ENCODE results near the gene AFF2.

The AFF2 gene

DNA sequence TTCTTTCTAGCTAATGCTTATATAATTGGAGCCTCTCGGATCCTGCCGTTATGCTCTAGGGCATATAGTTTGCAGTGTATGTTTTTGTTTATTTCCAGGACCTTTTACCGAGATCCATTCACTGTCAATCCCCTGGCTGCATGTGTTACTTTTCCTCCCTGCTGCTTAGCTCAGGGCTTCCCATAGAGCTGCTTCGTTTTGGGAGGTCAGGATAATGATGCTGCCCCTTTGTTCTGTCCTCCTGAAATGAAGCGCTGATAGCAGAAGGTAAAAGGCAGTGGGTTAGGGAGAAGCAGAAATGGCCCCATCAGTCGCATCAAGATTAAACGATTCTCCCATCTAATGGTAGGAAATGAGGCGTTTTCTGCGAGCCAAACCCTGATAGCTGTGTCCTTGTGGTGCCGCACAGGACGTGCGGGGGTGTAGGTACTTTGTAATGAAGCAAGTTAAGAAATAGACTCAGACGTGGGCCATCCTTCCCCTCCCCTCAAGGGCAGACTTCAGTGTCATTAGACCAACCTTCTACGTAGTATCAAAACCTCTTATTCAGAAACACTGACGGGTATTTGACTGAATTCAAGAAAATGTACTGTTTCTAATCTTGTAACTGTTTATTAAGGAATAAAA, 37.3 kb downstream of the AFF2 start:
- DNase-seq = no peak

DNA sequence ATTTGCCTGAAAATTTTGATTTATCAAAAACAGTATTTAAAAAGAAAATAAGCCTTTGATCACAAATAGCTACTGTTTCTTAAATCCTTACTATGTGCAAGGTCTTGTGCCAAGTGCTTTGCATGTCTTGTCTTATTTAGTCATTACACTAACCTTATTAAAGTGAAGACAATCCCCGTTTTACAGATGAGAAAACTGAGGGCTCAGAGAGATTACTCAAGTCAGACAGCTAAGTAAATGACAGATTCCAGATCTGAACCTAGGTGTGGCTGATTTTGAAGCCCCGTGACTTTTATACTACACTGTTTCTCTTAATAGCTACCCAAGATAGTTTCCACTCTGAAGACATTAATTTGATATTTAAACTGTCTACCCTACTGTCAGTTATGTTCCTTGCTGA, 38.2 kb downstream of the AFF2 start:
- DNase-seq = no peak

DNA sequence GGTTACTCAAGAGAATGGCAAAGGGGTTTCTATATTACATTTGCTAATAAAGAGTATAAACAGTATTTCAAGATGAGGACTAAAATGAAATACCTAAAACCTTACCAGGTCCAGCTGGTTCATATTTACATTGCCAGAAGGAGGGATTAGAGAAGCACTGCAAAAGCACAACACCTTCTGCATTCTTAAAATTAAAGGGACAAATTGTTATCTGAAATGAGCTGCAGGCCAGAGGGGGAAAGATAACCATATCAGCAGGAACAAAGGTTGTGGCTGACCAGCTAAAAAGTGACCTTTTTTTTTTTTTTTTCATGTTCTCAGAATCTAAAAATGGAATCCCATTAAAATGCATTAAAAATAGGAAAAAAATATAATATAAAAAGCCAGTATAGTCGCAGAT, 39.7 kb downstream of the AFF2 start:
- no peak for DNase-seq

DNA sequence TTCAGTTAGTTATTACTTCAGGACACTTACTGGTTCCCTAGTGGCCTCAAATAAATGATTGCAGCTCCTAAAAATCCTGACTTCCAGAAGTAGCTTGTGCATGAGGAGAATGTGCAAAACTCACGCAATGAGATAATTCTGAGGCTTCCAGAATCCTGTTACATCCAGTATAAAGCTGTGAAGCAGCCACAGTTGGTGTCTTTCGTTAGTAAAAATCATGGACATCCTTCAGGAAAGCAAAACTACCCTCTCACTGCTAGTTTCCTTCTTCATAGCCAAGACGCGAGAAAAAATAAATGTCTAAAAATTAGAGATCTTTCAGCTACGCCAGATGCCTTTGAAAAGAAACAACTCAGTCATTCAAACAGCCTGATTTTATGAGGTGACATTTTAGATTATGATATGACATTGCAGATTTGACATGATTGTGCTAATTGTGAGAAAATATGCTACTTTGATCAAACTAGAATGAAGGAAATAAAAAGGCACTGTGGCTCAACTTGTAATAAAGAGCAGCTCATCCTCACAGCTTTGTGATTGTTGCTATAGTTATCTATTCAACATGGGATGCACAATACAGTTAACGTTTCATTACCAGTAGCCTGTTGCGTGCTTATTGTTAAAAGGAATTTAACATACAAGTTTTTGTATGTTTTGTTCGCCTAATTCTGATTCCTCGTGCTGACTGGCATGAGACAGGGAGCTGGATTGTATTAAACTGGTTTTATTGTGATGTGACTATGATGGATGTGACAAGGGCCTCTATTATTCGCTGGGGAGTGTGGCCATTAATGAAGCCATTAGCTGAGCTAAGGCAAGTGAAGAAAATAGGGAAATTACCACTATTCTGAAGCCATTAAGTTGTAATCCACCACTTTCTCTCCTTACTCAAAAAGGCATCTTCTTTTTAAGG, 40.5 kb downstream of the AFF2 start:
- no peak for DNase-seq

DNA sequence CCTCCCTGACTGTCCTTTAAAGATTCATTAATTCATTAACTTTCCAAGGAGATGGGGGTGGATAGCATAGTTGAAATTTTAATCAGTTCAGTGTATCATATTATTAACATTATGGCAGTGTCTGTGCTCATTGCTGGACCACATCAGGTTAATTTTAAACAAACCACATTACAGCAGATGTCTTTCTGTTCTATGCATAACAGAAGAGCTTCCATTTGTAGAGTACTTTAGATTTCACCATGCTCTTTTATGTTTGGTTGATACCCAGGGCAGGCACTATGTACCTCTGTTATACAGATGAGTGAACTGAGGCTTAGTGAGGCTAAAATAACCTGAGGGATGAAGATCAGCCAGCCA, 41.1 kb downstream of the AFF2 start:
- no peak for DNase-seq

- no peak for DNase-seq
Measured at GRCh38 chrX:148542481-148543255, 42.3 kb downstream of the AFF2 start.

GRCh38 chrX:148552775-148553174, 52.4 kb downstream of the AFF2 start:
- DNase-seq = no peak

- no peak for DNase-seq
Measured at GRCh38 chrX:148555101-148555500, 54.7 kb downstream of the AFF2 start.

- DNase-seq = no peak
Measured at GRCh38 chrX:148555571-148556243, 55.3 kb downstream of the AFF2 start.

DNA sequence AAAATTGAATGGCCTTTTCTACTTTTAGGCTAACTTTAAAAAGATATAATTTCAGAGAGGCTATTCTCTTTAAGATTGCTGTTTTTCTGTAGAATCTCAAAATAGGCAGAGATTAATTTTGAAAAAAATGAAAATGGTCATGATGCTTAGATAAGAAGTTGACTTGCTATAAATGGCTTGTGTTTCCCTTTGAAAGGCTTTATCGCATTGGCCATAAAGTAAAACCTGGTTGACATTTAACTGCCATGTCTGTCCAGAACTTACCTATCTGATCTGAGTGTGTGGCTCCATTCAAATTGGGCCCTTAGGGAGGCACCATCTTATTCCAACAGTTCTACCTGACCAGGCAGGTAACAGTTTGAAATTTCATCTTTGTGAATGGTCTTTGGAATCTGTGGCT, 56.1 kb downstream of the AFF2 start:
- no peak for DNase-seq

DNA sequence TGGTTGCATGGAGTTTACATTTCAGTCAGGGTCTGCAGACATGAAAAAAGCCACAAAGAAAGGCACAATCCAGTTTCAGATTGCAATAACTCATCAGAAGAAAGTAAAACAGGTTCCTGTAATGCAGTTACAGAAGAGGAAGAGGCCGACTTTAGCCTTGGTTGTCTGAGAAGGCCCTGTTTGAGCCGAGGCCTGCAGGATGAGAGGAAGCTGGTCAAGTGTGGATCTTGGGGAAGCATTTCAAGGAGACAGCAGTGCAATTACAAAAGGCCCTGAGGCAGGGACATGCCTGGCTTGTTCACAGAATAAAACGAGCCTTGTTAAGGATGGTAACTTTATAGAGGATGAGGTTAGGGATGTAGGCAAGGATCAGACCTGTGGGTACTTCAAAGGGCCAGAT, 62.4 kb downstream of the AFF2 start:
- DNase-seq = peak; percentile 14

- no peak for DNase-seq
Measured at GRCh38 chrX:148567229-148567628, 66.8 kb downstream of the AFF2 start.

DNA sequence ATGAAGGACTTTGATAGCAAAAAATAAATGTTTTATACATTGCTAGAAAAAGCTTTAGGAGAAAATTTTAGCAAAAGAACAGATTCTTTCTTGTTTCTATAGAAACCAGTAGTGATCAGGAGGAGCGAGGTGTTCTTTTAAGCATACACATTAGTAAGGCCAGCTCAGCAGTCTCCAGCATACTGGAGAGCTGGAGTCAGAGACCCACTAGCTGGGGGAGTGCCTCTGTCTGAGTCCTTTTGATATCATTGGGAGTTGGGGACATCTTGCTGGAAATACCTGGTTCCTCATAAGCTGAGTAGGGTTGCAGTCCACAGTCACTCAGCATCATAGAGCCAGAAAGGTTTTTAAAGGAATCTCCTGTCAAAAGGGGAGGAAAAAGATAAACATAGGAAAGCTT, 67.4 kb downstream of the AFF2 start:
- no peak for DNase-seq

DNA sequence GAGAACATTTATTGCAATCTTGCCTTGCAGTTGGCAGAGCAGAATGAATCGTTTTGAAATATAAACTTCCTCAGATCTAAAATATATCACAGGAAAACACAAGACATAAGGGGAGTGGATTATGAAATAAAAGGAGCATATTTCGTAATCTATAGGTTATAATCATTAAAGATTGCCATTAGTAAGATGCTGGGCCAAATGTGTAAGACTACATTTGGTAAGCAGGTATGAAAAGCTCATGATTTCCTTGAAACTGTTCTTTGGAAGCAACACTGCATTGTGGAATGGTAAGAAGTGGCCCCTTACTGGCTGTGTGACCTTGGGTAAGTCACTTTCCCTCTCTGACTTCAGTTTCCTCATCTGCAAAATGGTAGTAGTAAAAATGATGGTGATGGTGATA, 68.3 kb downstream of the AFF2 start:
- no peak for DNase-seq

DNA sequence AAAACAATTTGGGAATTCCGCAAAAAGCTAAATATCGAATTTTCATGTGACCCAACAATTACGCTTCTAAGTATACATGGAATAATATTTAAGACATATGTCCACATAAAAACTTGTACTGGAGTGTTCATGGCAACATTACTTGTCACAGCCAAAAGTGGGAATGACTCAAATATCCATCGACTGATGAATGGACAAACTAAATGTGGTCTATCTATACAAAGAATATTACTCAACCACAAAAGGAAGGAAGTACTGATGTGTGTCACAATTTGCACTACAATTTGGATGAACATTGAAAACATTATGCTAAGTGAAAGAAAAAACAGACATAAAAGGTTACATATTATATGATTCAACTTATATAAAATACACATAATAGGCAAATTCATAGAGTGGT, 71.9 kb downstream of the AFF2 start:
- DNase-seq = peak; percentile 37

- no peak for DNase-seq
Measured at GRCh38 chrX:148573119-148573518, 72.7 kb downstream of the AFF2 start.

DNA sequence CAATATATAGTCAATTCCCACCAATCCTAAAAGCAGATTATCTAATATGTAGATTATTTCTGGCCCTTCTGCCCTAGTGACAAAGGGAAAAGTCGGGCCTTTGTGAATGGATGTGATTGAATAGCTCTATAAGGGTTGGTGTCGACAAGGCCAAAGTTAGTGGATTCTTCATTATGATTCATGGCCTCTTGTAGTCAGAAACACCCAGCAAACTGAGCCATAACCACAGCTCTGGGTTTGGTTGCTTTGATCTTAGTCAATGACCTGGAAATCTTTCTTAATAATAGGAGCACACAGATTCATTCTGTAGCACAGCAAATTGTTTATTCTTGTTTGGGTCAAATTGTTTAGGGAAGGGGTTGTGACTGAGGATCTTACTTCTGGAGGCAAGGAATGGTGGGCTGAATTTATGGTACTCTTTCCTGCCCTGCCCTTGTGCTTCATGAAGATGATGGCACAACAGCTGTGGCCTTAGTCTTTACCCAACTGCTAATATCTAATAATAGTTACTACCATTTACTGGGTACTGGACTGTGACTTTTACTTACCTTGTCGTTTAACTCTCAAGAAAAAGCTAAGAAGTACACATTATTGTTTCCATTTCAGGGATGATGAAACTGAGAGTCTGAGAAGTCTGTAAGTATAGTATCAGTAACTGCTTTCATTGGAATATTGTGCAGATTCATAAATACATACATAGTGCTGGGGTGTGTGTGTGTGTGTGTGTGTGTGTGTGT, 74.0 kb downstream of the AFF2 start:
- DNase-seq = no peak

GRCh38 chrX:148576396-148576795, 76.0 kb downstream of the AFF2 start:
- no peak for DNase-seq

- no peak for DNase-seq
Measured at GRCh38 chrX:148577741-148578140, 77.3 kb downstream of the AFF2 start.

DNA sequence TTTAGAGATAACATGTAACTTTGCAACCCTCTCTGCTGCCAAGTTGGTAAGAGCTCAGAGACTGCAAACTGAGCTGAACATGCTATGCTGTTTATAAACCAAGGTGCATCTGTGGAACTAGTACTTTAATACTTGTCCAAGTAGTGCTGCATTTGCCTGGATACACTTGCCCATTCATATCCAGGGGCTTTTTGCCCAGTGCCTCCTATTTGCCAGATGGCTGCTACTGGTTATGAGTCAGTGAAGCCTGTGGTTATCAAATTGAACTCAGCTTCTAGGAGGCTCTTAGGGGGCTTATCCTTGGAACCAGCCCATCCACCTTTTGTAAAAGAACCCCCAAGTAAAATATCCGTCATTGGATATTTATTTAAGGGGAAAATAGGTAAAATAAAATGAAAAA, 79.6 kb downstream of the AFF2 start:
- DNase-seq = no peak

- DNase-seq = no peak
Measured at GRCh38 chrX:148582353-148582752, 81.9 kb downstream of the AFF2 start.

DNA sequence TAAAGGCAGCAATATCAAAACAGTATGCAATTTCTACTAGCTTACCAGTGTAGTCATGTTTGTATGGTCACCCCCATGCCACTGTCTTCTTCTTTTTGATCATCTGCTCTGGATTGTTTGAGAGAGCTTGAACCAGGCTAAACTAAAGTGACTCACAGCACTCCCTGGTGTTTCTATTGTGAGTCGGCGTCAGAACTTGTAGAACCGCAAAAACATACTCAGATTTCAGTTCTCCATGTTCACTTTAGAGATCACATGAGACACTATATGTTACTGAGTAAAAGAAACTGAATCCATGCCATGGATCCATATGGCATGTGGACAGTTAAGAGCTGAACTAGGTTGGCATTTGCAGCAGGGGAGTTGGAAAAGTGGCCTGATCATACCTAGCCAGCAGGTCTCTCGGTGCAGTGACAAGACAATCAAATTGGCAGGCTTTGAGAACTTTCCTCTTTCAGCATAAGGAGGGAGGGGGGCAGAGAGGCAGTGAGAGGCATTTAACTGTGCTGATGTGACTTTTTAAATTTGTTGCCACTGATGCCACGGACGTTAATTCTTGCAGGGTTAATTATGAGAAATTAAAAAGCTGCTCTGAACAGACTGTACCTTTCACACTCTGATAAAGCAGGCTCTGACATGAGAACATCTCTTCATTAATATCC, 88.4 kb downstream of the AFF2 start:
- DNase-seq = no peak
